Ovary (tissue), 9 donors: ENCODE measurements around the gene PLEKHA6. TPM values are rescaled to one million over a fixed set of nuclear protein-coding genes. Genes with fewer than 3 reads are reported as not detected.
A peak's percentile ranks its signal among the peaks of the same experiment; 100 is the strongest.

Experiments used
- DNase-seq, 5 donors: peaks; one replicate each; pipeline ENCODE4 v3.0.0-alpha.2; 2019 to 2020
- H3K27ac ChIP-seq, 2 donors: fragments of 200-600 bp; one replicate each; pipeline versions ENCODE4 v1.5.1 to v1.8.0; 2019 to 2022
- H3K27me3 ChIP-seq: fragments of 200-600 bp; one replicate; pipeline ENCODE4 v1.8.0; 2022
- H3K36me3 ChIP-seq: fragments of 200-600 bp; sonication (generic); one replicate; pipeline ENCODE4 v1.5.1; 2019
- H3K4me1 ChIP-seq: one replicate; pipeline ENCODE4 v1.8.1; 2013; ENCODE audit warnings: mild to moderate bottlenecking, moderate library complexity; ENCODE audit not compliant: insufficient read depth
- H3K4me3 ChIP-seq: fragments of 200-600 bp; sonication (generic); one replicate; pipeline ENCODE4 v1.5.1; 2017
- H3K9me3 ChIP-seq, 2 donors: fragments of 200-600 bp in 1 of 2; sonication (generic) in 1 of 2; one replicate each; pipeline versions ENCODE4 v1.5.1 to v1.8.1; 2013 to 2019; ENCODE audit warnings: mild to moderate bottlenecking in 1 of 2, moderate library complexity in 1 of 2
- CTCF ChIP-seq, 3 donors: fragments of 450-650 bp in 2 of 3; fragments of 200-600 bp in 1 of 3; IDR thresholded peaks; one replicate each; pipeline versions ENCODE4 v1.5.1 to v1.8.0; 2016 to 2022; ENCODE audit warnings: antibody characterized with exemption in 3 of 3, mild to moderate bottlenecking in 1 of 3
- EP300 ChIP-seq: sonication (generic); formaldehyde crosslinking; IDR thresholded peaks from one replicate; pipeline ENCODE4 v1.6.1; 2017; ENCODE audit warnings: antibody characterized with exemption
- POLR2A ChIP-seq: fragments of 450-650 bp; IDR thresholded peaks from one replicate; pipeline ENCODE4 v1.6.1; 2017; ENCODE audit warnings: antibody characterized with exemption, mild to moderate bottlenecking, moderate library complexity
- WGBS, 3 donors: extraction: QIAGEN DNeasy Blood & Tissue Kit in 1 of 3; methylation state at CpG; one replicate each; pipeline versions ENCODE4 v1.1.5 to v1.1.7; 2013 to 2017; 5-methylcytosine and 5-hydroxymethylcytosine counted together
- intact Hi-C, 4 donors: fragments of 100-400 bp; cut with DNase I; formaldehyde crosslinking; loops; one replicate each; pipeline versions ENCODE4 v1.11.0 to v1.15.1; 2022 to 2023
- polyA plus RNA-seq, 2 donors: library from polyadenylated mRNA; stranded (reverse); fragments of 200-250 nt in 1 of 2; fragments of 350-450 nt in 1 of 2; fragmentation: Illumina TruSeq in 1 of 2; extraction: RNeasy Lipid Tissue Mini Kit (QIAGEN cat#74804) in 1 of 2; gene quantifications; one replicate each; pipeline ENCODE4 v1.2.3, GENCODE V29; 2013 to 2014
- total RNA-seq, 7 donors: library from RNA; depleted of rRNA in 2 of 7; stranded (reverse); fragments of >200 nt in 2 of 7; fragmentation: NEBNext Ultra II Directional in 3 of 7; extraction: Animal tissue kit (Norgen Biotek cat#: 25700) in 3 of 7; gene quantifications; one replicate each; pipeline versions ENCODE4 v1.1.0 to v1.2.4, GENCODE V29; 2016 to 2023
- donor health status: DM: no; HTN: no; CAD: no; lungs with moderate emphysema.
- donor health status: DM: no; HTN: no; CAD: no.
- donor health status: Bipolar disorder and iron deficiency.
- donor health status: DM: yes; HTN: yes; CAD: no.
- donor health status: DM: no; HTN: no; CAD: no.
- donor health status: DM: yes; HTN: yes; CAD: no.

The PLEKHA6 gene
- total and polyA plus RNA-seq, 9 donors, result 2.3 to 20.5 (median 6.6) TPM

- DNase-seq, result no peak
- H3K27me3 ChIP-seq, result no peaks in the 10 kb centered on the region
- H3K27ac ChIP-seq, result no peak overlapping the region
- H3K9me3 ChIP-seq, result no peaks in the 10 kb centered on the region
- no peak for TF ChIP-seq POLR2A
- TF ChIP-seq EP300, result no peak
- TF ChIP-seq CTCF (IDR thresholded peaks at IDR 0.05), result no peak
- H3K36me3 ChIP-seq, result no peaks in the 10 kb centered on the region
- no peak overlapping the region for H3K4me3 ChIP-seq
- no peaks in the 10 kb centered on the region for H3K4me1 ChIP-seq
- intact Hi-C loops, result no loop called here
- WGBS, 3 donors, result 37 to 59% (median 37%) methylated on average over 4 of the region's 4 CpGs
Observed at GRCh38 chr1:204308023-204308628, 51.6 kb downstream of the PLEKHA6 start.

GRCh38 chr1:204307334-204307883, 52.3 kb downstream of the PLEKHA6 start:
- peak; percentile 49 to 72 (median 62) for DNase-seq
- peak overlapping the region in 1 of 2 donors; percentile 58 for H3K27ac ChIP-seq
- WGBS, 3 donors, result 2 to 10% (median 4%) methylated on average over 12 of the region's 12 CpGs

GRCh38 chr1:204306076-204306475, 53.7 kb downstream of the PLEKHA6 start:
- no peaks in the 10 kb centered on the region for H3K9me3 ChIP-seq
- no peaks in the 10 kb centered on the region for H3K27me3 ChIP-seq
- H3K4me3 ChIP-seq, result no peak overlapping the region
- H3K27ac ChIP-seq, result no peak overlapping the region
- no peaks in the 10 kb centered on the region for H3K4me1 ChIP-seq
- WGBS, 3 donors, result 86 to 92% (median 91%) methylated on average over 3 of the region's 3 CpGs
- H3K36me3 ChIP-seq, result no peaks in the 10 kb centered on the region
- intact Hi-C loops, result no loop called here
- TF ChIP-seq CTCF (IDR thresholded peaks at IDR 0.05) (no peak), POLR2A (no peak), EP300 (no peak)
- DNase-seq, result no peak

More at GRCh38 chr1:204307334-204307883, 52.3 kb downstream of the PLEKHA6 start:
- Histone ChIP-seq H3K4me1 (no peaks in the 10 kb centered on the region), H3K27me3 (no peaks in the 10 kb centered on the region), H3K36me3 (no peaks in the 10 kb centered on the region), H3K9me3 (no peaks in the 10 kb centered on the region), H3K4me3 (no peak overlapping the region)
- TF ChIP-seq EP300, result no peak
- peak in 2 of 3 donors; percentile 14 to 28 for TF ChIP-seq CTCF (IDR thresholded peaks at IDR 0.05)
- no peak for TF ChIP-seq POLR2A
- intact Hi-C loops, result no loop called here

GRCh38 chr1:204304067-204304466, 55.7 kb downstream of the PLEKHA6 start:
- H3K27me3 ChIP-seq, result no peaks in the 10 kb centered on the region
- H3K9me3 ChIP-seq, result no peaks in the 10 kb centered on the region
- H3K4me1 ChIP-seq, result no peaks in the 10 kb centered on the region
- TF ChIP-seq EP300 (no peak), CTCF (IDR thresholded peaks at IDR 0.05) (no peak), POLR2A (no peak)
- intact Hi-C loops, result no loop called here
- H3K27ac ChIP-seq, result no peak overlapping the region
- DNase-seq, result no peak
- no peak overlapping the region for H3K4me3 ChIP-seq
- H3K36me3 ChIP-seq, result no peaks in the 10 kb centered on the region
- 79 to 85% (median 80%) methylated on average over 4 of the region's 4 CpGs for WGBS, 3 donors
